Natural killer cell (primary cell): Measurements from ENCODE around the gene SMARCB1. TPM values are rescaled to one million over a fixed set of nuclear protein-coding genes. Genes with fewer than 3 reads are reported as not detected.

Source experiments
- ATAC-seq, 3 donors: fragments of 150-1000 bp in 2 of 3; fragments of 200-7000 bp in 1 of 3; cut with Tn5 transposase; 1 replicate in 1 of 3; 2 replicates in 2 of 3; pipeline ENCODE4 v1.10.0; 2021; ENCODE audit warnings: mild to moderate bottlenecking in 2 of 3, moderate library complexity in 2 of 3
- DNase-seq, 2 donors: peaks; one replicate each; pipeline versions ENCODE4 v3.0.0 to v3.0.0-alpha.2; 2013 to 2021; ENCODE audit warnings: mixed read lengths in 1 of 2
- H3K27ac ChIP-seq: one replicate; pipeline ENCODE4 v1.5.1; 2013; ENCODE audit warnings: mild to moderate bottlenecking, low read length
- H3K27me3 ChIP-seq: one replicate; pipeline ENCODE4 v1.6.1; 2013; ENCODE audit warnings: low read length; ENCODE audit not compliant: control insufficient read depth, insufficient read depth
- H3K36me3 ChIP-seq: one replicate; pipeline ENCODE4 v1.6.1; 2013; ENCODE audit warnings: low read length; ENCODE audit not compliant: control insufficient read depth, insufficient read depth
- H3K4me1 ChIP-seq: one replicate; pipeline ENCODE4 v1.6.1; 2013; ENCODE audit warnings: low read length; ENCODE audit not compliant: control insufficient read depth, insufficient read depth
- H3K4me3 ChIP-seq: one replicate; pipeline ENCODE4 v1.5.1; 2013; ENCODE audit warnings: low read length
- H3K9me3 ChIP-seq: one replicate; pipeline ENCODE4 v1.6.1; 2013; ENCODE audit warnings: low read length; ENCODE audit not compliant: control insufficient read depth, insufficient read depth
- H3K27ac Mint-ChIP-seq, 2 donors: one replicate each; pipeline ENCODE4 v1.8.0; 2022; ENCODE audit warnings: mild to moderate bottlenecking in 2 of 2, mixed read lengths in 2 of 2, moderate library complexity in 1 of 2
- H3K27me3 Mint-ChIP-seq, 2 donors: one replicate each; pipeline ENCODE4 v1.8.0; 2022; ENCODE audit warnings: low read depth in 2 of 2, mixed read lengths in 2 of 2
- H3K36me3 Mint-ChIP-seq: one replicate; pipeline ENCODE4 v1.8.0; 2022; ENCODE audit warnings: mixed read lengths
- H3K4me1 Mint-ChIP-seq, 2 donors: one replicate each; pipeline ENCODE4 v1.8.0; 2022; ENCODE audit warnings: mixed read lengths in 2 of 2
- H3K4me3 Mint-ChIP-seq: one replicate; pipeline ENCODE4 v1.8.0; 2022; ENCODE audit warnings: mild to moderate bottlenecking, moderate library complexity, mixed read lengths
- H3K9me3 Mint-ChIP-seq, 2 donors: one replicate each; pipeline ENCODE4 v1.8.0; 2022; ENCODE audit warnings: mixed read lengths in 2 of 2
- WGBS: methylation state at CpG from one replicate; pipeline ENCODE4 v1.1.7; 2013; ENCODE audit warnings: missing lambda C conversion rate; ENCODE audit not compliant: insufficient coverage; 5-methylcytosine and 5-hydroxymethylcytosine counted together
- intact Hi-C: fragments of 100-400 bp; cut with micrococcal nuclease; formaldehyde crosslinking; loops from one replicate; pipeline ENCODE4 v1.14.2; 2022
- total RNA-seq, 4 donors: library from RNA; stranded (reverse); fragments of 120-200 nt in 1 of 4; gene quantifications; one replicate each; pipeline versions ENCODE4 v1.2.3 to v1.2.4, GENCODE V29; 2013 to 2022
- TF ChIP-seq, protein P1 (sequence below): fragments of 200-600 bp; IDR thresholded peaks from one replicate; pipeline ENCODE4 v1.8.0; 2022; ENCODE audit warnings: antibody characterized with exemption

SMARCB1 gene
- total RNA-seq, 3 donors from 2014 or later (not counting 1 experiment from before 2014, with no cell fraction given), result 56.3 to 76.9 (median 69.8) TPM

DNA sequence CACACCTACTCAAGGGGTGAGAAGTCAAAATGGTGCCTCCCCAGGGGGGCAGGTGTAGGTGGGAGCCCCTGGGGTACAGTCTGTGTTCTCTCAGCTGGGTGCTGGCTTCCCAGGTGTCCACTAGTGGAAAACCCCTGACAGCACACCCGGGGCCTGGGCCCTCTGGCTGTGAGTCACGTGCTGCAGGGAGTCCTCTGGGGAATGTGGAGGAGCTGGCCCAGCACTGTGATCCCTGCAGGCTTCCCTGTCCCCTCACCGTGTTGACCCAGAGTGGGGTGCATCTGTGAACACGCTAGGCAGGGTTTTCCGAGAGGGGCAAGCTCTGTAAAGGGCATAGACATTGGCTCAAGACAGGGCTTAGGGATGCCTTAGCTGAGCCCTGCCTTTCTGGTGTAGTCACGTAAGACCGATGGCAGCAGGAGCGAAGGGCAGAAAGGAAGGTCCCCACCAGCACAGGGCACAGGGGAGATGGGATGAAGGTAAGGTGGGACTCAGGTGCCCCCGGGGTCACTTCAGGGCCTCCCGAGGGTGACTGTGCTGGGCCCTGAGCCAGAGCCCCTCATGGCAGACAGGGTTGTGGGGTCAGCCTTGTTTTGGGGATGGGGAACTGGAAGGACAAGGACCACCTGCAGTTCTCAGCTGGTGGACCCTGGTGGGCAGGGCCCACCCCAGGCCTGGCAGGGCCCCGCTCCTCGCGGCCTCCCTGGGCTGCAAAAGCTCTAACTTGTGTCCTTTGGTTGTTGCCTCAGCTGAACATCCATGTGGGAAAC lies 37.9 kb downstream of the SMARCB1 start:
- Histone ChIP-seq H3K27ac (no peak overlapping the region), H3K4me1 (no peaks in the 10 kb centered on the region), H3K36me3 (peaks cover 74% of the 10 kb centered on the region), H3K9me3 (no peaks in the 10 kb centered on the region), H3K4me3 (no peak overlapping the region), H3K27me3 (no peaks in the 10 kb centered on the region)
- intact Hi-C loops, result no loop called here
- Mint-ChIP-seq H3K27me3 (no peaks in the 10 kb centered on the region), H3K36me3 (peaks cover 7% of the 10 kb centered on the region), H3K9me3 (no peaks in the 10 kb centered on the region), H3K4me1 (peaks cover 6 to 15% of the 10 kb centered on the region in 2 donors), H3K27ac (no peak overlapping the region), H3K4me3 (no peak overlapping the region)
- WGBS, result 96% methylated on average over 13 of the region's 13 CpGs
- DNase-seq, result no peak
- ATAC-seq, result no peak
- TF ChIP-seq, protein P1, sequence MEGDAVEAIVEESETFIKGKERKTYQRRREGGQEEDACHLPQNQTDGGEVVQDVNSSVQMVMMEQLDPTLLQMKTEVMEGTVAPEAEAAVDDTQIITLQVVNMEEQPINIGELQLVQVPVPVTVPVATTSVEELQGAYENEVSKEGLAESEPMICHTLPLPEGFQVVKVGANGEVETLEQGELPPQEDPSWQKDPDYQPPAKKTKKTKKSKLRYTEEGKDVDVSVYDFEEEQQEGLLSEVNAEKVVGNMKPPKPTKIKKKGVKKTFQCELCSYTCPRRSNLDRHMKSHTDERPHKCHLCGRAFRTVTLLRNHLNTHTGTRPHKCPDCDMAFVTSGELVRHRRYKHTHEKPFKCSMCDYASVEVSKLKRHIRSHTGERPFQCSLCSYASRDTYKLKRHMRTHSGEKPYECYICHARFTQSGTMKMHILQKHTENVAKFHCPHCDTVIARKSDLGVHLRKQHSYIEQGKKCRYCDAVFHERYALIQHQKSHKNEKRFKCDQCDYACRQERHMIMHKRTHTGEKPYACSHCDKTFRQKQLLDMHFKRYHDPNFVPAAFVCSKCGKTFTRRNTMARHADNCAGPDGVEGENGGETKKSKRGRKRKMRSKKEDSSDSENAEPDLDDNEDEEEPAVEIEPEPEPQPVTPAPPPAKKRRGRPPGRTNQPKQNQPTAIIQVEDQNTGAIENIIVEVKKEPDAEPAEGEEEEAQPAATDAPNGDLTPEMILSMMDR, result no peak

DNA sequence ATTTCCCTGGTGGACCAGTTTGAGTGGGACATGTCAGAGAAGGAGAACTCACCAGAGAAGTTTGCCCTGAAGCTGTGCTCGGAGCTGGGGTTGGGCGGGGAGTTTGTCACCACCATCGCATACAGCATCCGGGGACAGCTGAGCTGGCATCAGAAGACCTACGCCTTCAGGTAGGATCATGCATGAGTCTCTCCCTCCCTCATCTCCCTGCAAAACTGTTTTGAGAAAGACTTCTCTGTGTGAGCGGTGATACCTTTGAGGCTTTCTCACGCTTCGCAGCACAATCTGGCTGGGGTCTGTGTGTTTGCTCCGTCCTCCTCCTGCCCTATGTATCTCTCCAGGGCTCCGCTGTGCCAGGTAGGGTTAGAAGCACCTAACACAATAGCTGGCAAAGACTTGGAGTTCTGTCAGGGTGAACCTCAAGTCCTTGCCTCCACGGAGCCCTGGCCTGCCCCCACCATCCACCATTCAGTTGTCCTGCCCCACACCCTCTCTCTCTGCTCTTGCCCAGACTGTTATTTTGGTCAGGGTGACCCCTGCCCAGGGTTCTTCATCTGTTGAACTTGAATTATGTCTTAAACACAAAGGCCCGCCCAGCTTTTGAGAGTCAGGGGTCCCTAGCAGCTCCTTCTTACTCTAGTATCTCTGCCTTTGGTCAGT lies 38.6 kb downstream of the SMARCB1 start:
- H3K4me1 ChIP-seq, result no peaks in the 10 kb centered on the region
- no peak overlapping the region for H3K27ac ChIP-seq
- Mint-ChIP-seq H3K27me3 (no peaks in the 10 kb centered on the region), H3K36me3 (peaks cover 7% of the 10 kb centered on the region), H3K9me3 (no peaks in the 10 kb centered on the region), H3K27ac (no peak overlapping the region), H3K4me3 (no peak overlapping the region), H3K4me1 (peaks cover 13 to 15% of the 10 kb centered on the region in 2 donors)
- intact Hi-C loops, result no loop called here
- no peaks in the 10 kb centered on the region for H3K27me3 ChIP-seq
- H3K4me3 ChIP-seq, result no peak overlapping the region
- TF ChIP-seq, protein P1, result no peak
- no peaks in the 10 kb centered on the region for H3K9me3 ChIP-seq
- DNase-seq (no peak), ATAC-seq (no peak)
- 98% methylated on average over 12 of the region's 12 CpGs for WGBS
- H3K36me3 ChIP-seq, result peaks cover 80% of the 10 kb centered on the region

DNA sequence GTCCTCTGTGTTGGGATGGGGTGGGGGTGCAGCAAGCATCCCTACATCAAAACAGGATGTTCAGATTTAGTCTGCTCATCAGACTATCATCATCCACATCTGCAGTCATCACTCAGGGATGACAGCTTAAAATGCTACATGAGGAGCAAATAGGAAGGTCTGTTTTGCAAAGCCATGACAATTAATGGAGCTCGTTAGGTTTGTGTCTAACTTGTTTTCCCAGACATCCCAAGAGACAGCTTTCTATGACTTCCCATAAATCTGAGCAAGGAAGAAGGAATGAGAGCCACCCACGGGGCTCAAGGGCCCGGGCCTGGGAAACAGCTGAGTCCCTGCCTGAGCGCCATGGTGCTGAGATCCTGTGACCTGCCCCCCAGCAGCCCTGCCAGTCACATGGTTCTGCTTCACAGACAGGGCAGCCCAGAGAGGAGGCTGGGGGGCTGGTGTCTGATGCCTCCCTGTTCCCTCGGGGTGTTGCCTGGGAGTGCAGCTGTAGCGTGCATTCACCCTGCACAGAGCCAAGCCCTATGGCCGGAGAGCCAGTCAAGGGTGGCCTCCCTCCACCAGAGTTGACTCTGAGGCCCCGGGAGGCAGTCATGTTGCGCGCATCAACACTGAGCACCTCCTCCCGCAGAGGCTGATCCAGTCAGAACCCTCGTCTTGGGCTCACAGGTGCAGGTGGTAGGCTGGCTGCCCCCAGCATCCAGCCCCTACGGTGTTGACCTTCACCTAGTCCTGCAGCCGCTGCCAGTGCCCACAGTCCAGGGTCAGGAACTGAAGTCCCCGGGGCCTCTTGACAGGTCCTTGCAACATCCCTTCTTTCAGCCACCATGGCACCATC lies 40.0 kb downstream of the SMARCB1 start:
- H3K27me3 Mint-ChIP-seq, result no peaks in the 10 kb centered on the region
- TF ChIP-seq, protein P1, result no peak
- Histone ChIP-seq H3K36me3 (peaks cover 79% of the 10 kb centered on the region), H3K4me3 (no peak overlapping the region), H3K27me3 (no peaks in the 10 kb centered on the region), H3K4me1 (no peaks in the 10 kb centered on the region), H3K27ac (no peak overlapping the region), H3K9me3 (no peaks in the 10 kb centered on the region)
- DNase-seq (no peak), ATAC-seq (peak in 1 of 3 donors; percentile 15)
- 94% methylated on average over 15 of the region's 15 CpGs for WGBS
- peaks cover 14 to 15% of the 10 kb centered on the region in 2 donors for H3K4me1 Mint-ChIP-seq
- H3K27ac Mint-ChIP-seq, result no peak overlapping the region
- no peaks in the 10 kb centered on the region for H3K9me3 Mint-ChIP-seq
- intact Hi-C loops, result no loop called here
- no peak overlapping the region for H3K4me3 Mint-ChIP-seq
- peaks cover 7% of the 10 kb centered on the region for H3K36me3 Mint-ChIP-seq
